SJSA1 (cell line): ENCODE data around the gene PCDHGB2. TPM values are rescaled to one million over a fixed set of nuclear protein-coding genes. Genes with fewer than 3 reads are reported as not detected.
"Not testable (repeated sequence)": the region's sequence is repeated elsewhere in the genome, so short reads cannot be mapped to it uniquely, and the experiment has no call there.

Experiments used
- DNase-seq, 2 experiments: peaks; one replicate each; pipeline ENCODE4 v3.0.0-alpha.2; 2015 to 2020; ENCODE audit warnings: low spot score in 2 of 2, low read depth in 1 of 2
- H3K27ac ChIP-seq: fragments of 250-450 bp; sonication (Bioruptor Pico); 2 replicates; pipeline ENCODE4 v1.5.1; 2020; ENCODE audit warnings: mild to moderate bottlenecking, moderate library complexity
- H3K27me3 ChIP-seq: fragments of 250-450 bp; sonication (Bioruptor Pico); replicated peaks from 2 replicates; pipeline ENCODE4 v1.5.1; 2020; ENCODE audit warnings: mild to moderate bottlenecking, moderate library complexity
- H3K36me3 ChIP-seq: fragments of 250-450 bp; sonication (Bioruptor Pico); 2 replicates; pipeline ENCODE4 v1.5.1; 2020; ENCODE audit warnings: mild to moderate bottlenecking
- H3K4me1 ChIP-seq: fragments of 250-450 bp; sonication (Bioruptor Pico); replicated peaks from 2 replicates; pipeline ENCODE4 v1.6.1; 2021; ENCODE audit warnings: mild to moderate bottlenecking
- H3K4me3 ChIP-seq: fragments of 250-450 bp; sonication (Bioruptor Pico); 2 replicates; pipeline ENCODE4 v1.5.1; 2020; ENCODE audit warnings: mild to moderate bottlenecking
- H3K9me3 ChIP-seq: fragments of 250-450 bp; sonication (Bioruptor Pico); replicated peaks from 2 replicates; pipeline ENCODE4 v1.5.1; 2020; ENCODE audit warnings: mild to moderate bottlenecking
- total RNA-seq: library from RNA; depleted of rRNA; stranded (reverse); fragments of >200 nt; shearing (Covaris generic); gene quantifications from 2 replicates; pipeline ENCODE4 v1.2.3, GENCODE V29; 2014

The PCDHGB2 gene
- total RNA-seq, 1 experiment from 2014 or later: 3.8 TPM

- H3K4me1 ChIP-seq: no peaks in the 10 kb centered on the region
- H3K9me3 ChIP-seq: peaks cover 32% of the 10 kb centered on the region
Observed at GRCh38 chr5:141362719-141363118, 2.9 kb downstream of the PCDHGB2 start.

GRCh38 chr5:141363952-141364660, 4.3 kb downstream of the PCDHGB2 start, which contains the start of gene PCDHGA5:
Gene PCDHGA5 (plus strand): TSS chr5:141364162. CDS start chr5:141364331, 169 bp downstream.
- H3K9me3 ChIP-seq: peaks cover 32% of the 10 kb centered on the region
- H3K27me3 ChIP-seq: no peaks in the 10 kb centered on the region
- no peaks in the 10 kb centered on the region for H3K4me1 ChIP-seq
- no peak for DNase-seq
- H3K27ac ChIP-seq: no peak within 1 kb of the TSS
- H3K36me3 ChIP-seq: no peaks in the 10 kb centered on the region
- no peak within 1 kb of the TSS for H3K4me3 ChIP-seq

More at GRCh38 chr5:141362719-141363118, 2.9 kb downstream of the PCDHGB2 start:
- H3K27ac ChIP-seq: no peak overlapping the region
- no peak for DNase-seq
- H3K27me3 ChIP-seq: no peaks in the 10 kb centered on the region
- no peak overlapping the region for H3K4me3 ChIP-seq
- H3K36me3 ChIP-seq: no peaks in the 10 kb centered on the region

GRCh38 chr5:141366016-141366896, 6.5 kb downstream of the PCDHGB2 start:
- no peaks in the 10 kb centered on the region for H3K4me1 ChIP-seq
- no peak for DNase-seq
- no peak overlapping the region for H3K27ac ChIP-seq
- H3K27me3 ChIP-seq: no peaks in the 10 kb centered on the region
- peaks cover 29% of the 10 kb centered on the region for H3K9me3 ChIP-seq
- no peak overlapping the region for H3K4me3 ChIP-seq
- no peaks in the 10 kb centered on the region for H3K36me3 ChIP-seq

- no peak within 1 kb of the TSS for H3K4me3 ChIP-seq
- no peak for DNase-seq
- H3K36me3 ChIP-seq: no peaks in the 10 kb centered on the region
- H3K4me1 ChIP-seq: no peaks in the 10 kb centered on the region
- peaks cover 47% of the 10 kb centered on the region for H3K9me3 ChIP-seq
- H3K27me3 ChIP-seq: no peaks in the 10 kb centered on the region
- H3K27ac ChIP-seq: no peak within 1 kb of the TSS
Observed at GRCh38 chr5:141369994-141370848, 10.4 kb downstream of the PCDHGB2 start, which contains the start of gene PCDHGB3. Gene PCDHGB3 (plus strand): TSS chr5:141370242. CDS start chr5:141370395, 153 bp downstream.

GRCh38 chr5:141371572-141372475, 12.0 kb downstream of the PCDHGB2 start:
- Histone ChIP-seq H3K4me3 (no peak overlapping the region), H3K9me3 (peaks cover 39% of the 10 kb centered on the region), H3K27ac (no peak overlapping the region), H3K4me1 (no peaks in the 10 kb centered on the region), H3K27me3 (no peaks in the 10 kb centered on the region), H3K36me3 (no peaks in the 10 kb centered on the region)
- no peak for DNase-seq

GRCh38 chr5:141373673-141374317, 14.0 kb downstream of the PCDHGB2 start, which contains the start of gene PCDHGA6:
Gene PCDHGA6 (plus strand): TSS chr5:141373891. CDS start chr5:141374084, 193 bp downstream.
- DNase-seq: no peak
- no peaks in the 10 kb centered on the region for H3K4me1 ChIP-seq
- no peaks in the 10 kb centered on the region for H3K27me3 ChIP-seq
- no peaks in the 10 kb centered on the region for H3K36me3 ChIP-seq
- H3K9me3 ChIP-seq: peaks cover 39% of the 10 kb centered on the region
- H3K4me3 ChIP-seq: no peak within 1 kb of the TSS
- H3K27ac ChIP-seq: no peak within 1 kb of the TSS

GRCh38 chr5:141374627-141375026, 14.8 kb downstream of the PCDHGB2 start:
- H3K4me3 ChIP-seq: no peak overlapping the region
- no peaks in the 10 kb centered on the region for H3K36me3 ChIP-seq
- H3K4me1 ChIP-seq: no peaks in the 10 kb centered on the region
- H3K27me3 ChIP-seq: no peaks in the 10 kb centered on the region
- no peak for DNase-seq
- peaks cover 39% of the 10 kb centered on the region for H3K9me3 ChIP-seq
- H3K27ac ChIP-seq: no peak overlapping the region

- H3K9me3 ChIP-seq: peaks cover 36% of the 10 kb centered on the region
- H3K36me3 ChIP-seq, H3K4me1 ChIP-seq, H3K27ac ChIP-seq, H3K4me3 ChIP-seq, H3K27me3 ChIP-seq: not testable (repeated sequence)
- DNase-seq: peak in 1 of 2 experiments; percentile 44
Observed at GRCh38 chr5:141375444-141376155, 15.8 kb downstream of the PCDHGB2 start.

- H3K4me1 ChIP-seq: no peaks in the 10 kb centered on the region
- no peak for DNase-seq
- H3K27ac ChIP-seq: no peak within 1 kb of the TSS
- peaks cover 29% of the 10 kb centered on the region for H3K9me3 ChIP-seq
- H3K36me3 ChIP-seq: no peaks in the 10 kb centered on the region
- peak within 1 kb of the TSS; percentile 9; the same call in 1 of the 2 replicates for H3K4me3 ChIP-seq
- H3K27me3 ChIP-seq: no peaks in the 10 kb centered on the region
Observed at GRCh38 chr5:141382469-141383294, 22.9 kb downstream of the PCDHGB2 start, which contains the start of gene PCDHGA7. Gene PCDHGA7 (plus strand): TSS chr5:141382742. CDS start chr5:141382900, 158 bp downstream.

GRCh38 chr5:141383345-141383744, 23.6 kb downstream of the PCDHGB2 start:
- Histone ChIP-seq H3K36me3 (no peaks in the 10 kb centered on the region), H3K4me3 (no peak overlapping the region), H3K9me3 (peaks cover 31% of the 10 kb centered on the region), H3K27ac (no peak overlapping the region), H3K4me1 (no peaks in the 10 kb centered on the region), H3K27me3 (no peaks in the 10 kb centered on the region)
- DNase-seq: no peak
